Measurements from ENCODE around the gene MUC6.

MUC6 gene

GRCh38 chr11:1051356-1052132 is 15.0 kb upstream of the MUC6 start:
- no peak for DNase-seq

- peak; percentile 68 for DNase-seq
Observed at GRCh38 chr11:1050581-1051355, 14.2 kb upstream of the MUC6 start.

- peak; percentile 29 for DNase-seq
Observed at GRCh38 chr11:1049911-1050580, 13.5 kb upstream of the MUC6 start.

GRCh38 chr11:1049431-1049891 is 12.9 kb upstream of the MUC6 start:
- peak; percentile 26 for DNase-seq

- peak; percentile 26 for DNase-seq
Observed at GRCh38 chr11:1049071-1049405, 12.5 kb upstream of the MUC6 start.

- DNase-seq = no peak
Observed at GRCh38 chr11:1048375-1049070, 12.0 kb upstream of the MUC6 start.

GRCh38 chr11:1047595-1048156 is 11.2 kb upstream of the MUC6 start:
- no peak for DNase-seq

GRCh38 chr11:1044160-1044559 is 7.6 kb upstream of the MUC6 start:
- no peak for DNase-seq

- no peak for DNase-seq
Observed at GRCh38 chr11:1043563-1044096, 7.1 kb upstream of the MUC6 start.

GRCh38 chr11:1042626-1043562 is 6.4 kb upstream of the MUC6 start:
- DNase-seq = no peak

- peak; percentile 30 for DNase-seq
Observed at GRCh38 chr11:1041936-1042608, 5.6 kb upstream of the MUC6 start.

GRCh38 chr11:1041471-1041870 is 5.0 kb upstream of the MUC6 start:
- DNase-seq = peak; percentile 26

GRCh38 chr11:1041149-1041467 is 4.6 kb upstream of the MUC6 start:
- DNase-seq = peak; percentile 30

GRCh38 chr11:1040428-1041148 is 4.1 kb upstream of the MUC6 start:
- DNase-seq = peak; percentile 32

GRCh38 chr11:1039481-1040427 is 3.2 kb upstream of the MUC6 start:
- DNase-seq = no peak

- no peak for DNase-seq
Observed at GRCh38 chr11:1038921-1039320, 2.4 kb upstream of the MUC6 start.

- DNase-seq = no peak
Observed at GRCh38 chr11:1038361-1038760, 1.8 kb upstream of the MUC6 start.

GRCh38 chr11:1037506-1038055 is 1.1 kb upstream of the MUC6 start:
- DNase-seq = no peak

- DNase-seq = no peak
Observed at GRCh38 chr11:1036931-1037330, 413 bp upstream of the MUC6 start.

Measured in left hindlimb (tissue), 1 donor.